Measurements from ENCODE around the gene KDM8.

The KDM8 gene

DNA sequence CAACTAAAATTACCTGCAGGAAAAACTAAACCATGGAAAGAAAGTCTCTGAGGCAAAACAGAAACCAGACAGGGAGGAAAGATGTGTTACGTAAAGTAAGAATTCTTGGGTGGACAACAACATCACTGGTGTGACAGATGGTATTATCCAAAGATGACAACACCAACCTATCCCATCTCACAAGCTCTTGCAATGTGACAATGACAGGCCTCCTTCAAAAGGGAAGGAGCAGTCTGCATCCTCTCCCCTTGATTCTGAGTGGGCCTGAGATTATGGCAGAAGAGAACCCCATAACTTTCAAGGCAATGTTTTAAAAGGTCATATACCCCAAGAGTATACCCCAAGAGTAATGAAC lies 17.6 kb upstream of the KDM8 start:
- H3K36me3 ChIP-seq (ENCODE audit: low read length) = no peaks in the 10 kb centered on the region
- TF ChIP-seq CTCF (IDR thresholded peaks at IDR 0.05; ENCODE audit: insufficient read depth, low read length, poor library complexity, severe bottlenecking) = no peak
- TF ChIP-seq EZH2phosphoT487 (conservative IDR thresholded peaks at IDR 0.05; ENCODE audit: low read length) = no peak
- no peaks in the 10 kb centered on the region for H3F3A ChIP-seq (ENCODE audit: insufficient read depth)
- H3K9me3 ChIP-seq (ENCODE audit: insufficient read depth, low read length) = no peaks in the 10 kb centered on the region
- H3K4me2 ChIP-seq (ENCODE audit: low read depth, low read length, poor library complexity, severe bottlenecking) = no peak overlapping the region
- no peak overlapping the region for H2AFZ ChIP-seq (ENCODE audit: low read depth, low read length, severe bottlenecking)
- H3K9ac ChIP-seq (ENCODE audit: low read length) = no peak overlapping the region
- no peaks in the 10 kb centered on the region for H3K79me2 ChIP-seq (ENCODE audit: insufficient read depth, low read length)
- no peaks in the 10 kb centered on the region for H3K9me2 ChIP-seq (replicated peaks; ENCODE audit: insufficient read depth, low read length)
- H3K4me3 ChIP-seq (ENCODE audit: insufficient read depth, low read length, poor library complexity, severe bottlenecking) = no peak overlapping the region
- H4K20me1 ChIP-seq (ENCODE audit: low read depth, low read length) = no peaks in the 10 kb centered on the region
- no peaks in the 10 kb centered on the region for H3K27me3 ChIP-seq (ENCODE audit: low read length)
- H3K27ac ChIP-seq (ENCODE audit: low read depth, low read length) = no peak overlapping the region

- Histone ChIP-seq H3K4me3 (ENCODE audit: insufficient read depth, low read length, poor library complexity, severe bottlenecking) (no peak overlapping the region), H3F3A (ENCODE audit: insufficient read depth) (no peaks in the 10 kb centered on the region), H3K9me2 (replicated peaks; ENCODE audit: insufficient read depth, low read length) (no peaks in the 10 kb centered on the region), H3K27ac (ENCODE audit: low read depth, low read length) (no peak overlapping the region), H3K36me3 (ENCODE audit: low read length) (no peaks in the 10 kb centered on the region), H3K9ac (ENCODE audit: low read length) (no peak overlapping the region), H3K79me2 (ENCODE audit: insufficient read depth, low read length) (no peaks in the 10 kb centered on the region), H3K9me3 (ENCODE audit: insufficient read depth, low read length) (no peaks in the 10 kb centered on the region), H3K27me3 (ENCODE audit: low read length) (no peaks in the 10 kb centered on the region), H3K4me2 (ENCODE audit: low read depth, low read length, poor library complexity, severe bottlenecking) (no peak overlapping the region), H2AFZ (ENCODE audit: low read depth, low read length, severe bottlenecking) (no peak overlapping the region), H4K20me1 (ENCODE audit: low read depth, low read length) (no peaks in the 10 kb centered on the region)
- no peak for TF ChIP-seq EZH2phosphoT487 (conservative IDR thresholded peaks at IDR 0.05; ENCODE audit: low read length)
- no peak for TF ChIP-seq CTCF (IDR thresholded peaks at IDR 0.05; ENCODE audit: insufficient read depth, low read length, poor library complexity, severe bottlenecking)
Measured at GRCh38 chr16:27188633-27189032, 14.7 kb upstream of the KDM8 start.

DNA sequence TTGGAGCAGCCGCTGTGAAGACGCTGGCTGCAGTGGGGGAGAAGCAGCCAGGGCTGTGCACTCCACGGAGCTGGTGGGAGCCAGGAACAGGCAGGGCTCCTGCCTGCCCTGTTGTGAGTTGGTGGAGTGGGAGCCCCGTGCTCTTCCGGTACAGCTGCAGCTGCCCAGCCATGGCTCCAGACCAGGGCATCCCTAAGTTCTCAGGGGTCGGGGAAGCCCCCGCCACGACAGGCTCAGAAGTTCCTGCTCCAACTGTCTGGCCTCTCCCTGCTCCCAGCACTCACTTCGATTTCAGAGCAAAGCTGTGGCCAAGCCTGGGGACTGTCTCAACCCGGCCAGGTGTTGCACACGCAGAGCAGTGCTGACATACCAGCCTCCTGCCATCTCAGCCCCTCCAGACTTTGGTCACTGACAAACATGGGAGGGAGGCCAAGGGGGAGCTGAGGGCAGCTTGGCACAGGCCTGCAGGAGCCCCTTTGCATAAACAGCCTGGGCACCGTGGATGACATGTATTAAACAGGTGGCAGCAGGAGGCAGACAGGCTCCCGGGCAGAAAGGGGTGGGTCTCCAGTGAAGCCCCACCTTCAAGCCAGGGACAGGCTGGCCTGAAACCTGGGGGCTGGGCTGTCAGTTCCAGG lies 13.9 kb upstream of the KDM8 start:
- no peaks in the 10 kb centered on the region for H3K9me2 ChIP-seq (replicated peaks; ENCODE audit: insufficient read depth, low read length)
- H2AFZ ChIP-seq (ENCODE audit: low read depth, low read length, severe bottlenecking) = no peak overlapping the region
- H3K9ac ChIP-seq (ENCODE audit: low read length) = no peak overlapping the region
- no peaks in the 10 kb centered on the region for H4K20me1 ChIP-seq (ENCODE audit: low read depth, low read length)
- no peaks in the 10 kb centered on the region for H3F3A ChIP-seq (ENCODE audit: insufficient read depth)
- no peaks in the 10 kb centered on the region for H3K36me3 ChIP-seq (ENCODE audit: low read length)
- H3K4me2 ChIP-seq (ENCODE audit: low read depth, low read length, poor library complexity, severe bottlenecking) = no peak overlapping the region
- no peak for TF ChIP-seq CTCF (IDR thresholded peaks at IDR 0.05; ENCODE audit: insufficient read depth, low read length, poor library complexity, severe bottlenecking)
- no peak overlapping the region for H3K27ac ChIP-seq (ENCODE audit: low read depth, low read length)
- no peaks in the 10 kb centered on the region for H3K9me3 ChIP-seq (ENCODE audit: insufficient read depth, low read length)
- H3K4me3 ChIP-seq (ENCODE audit: insufficient read depth, low read length, poor library complexity, severe bottlenecking) = no peak overlapping the region
- H3K27me3 ChIP-seq (ENCODE audit: low read length) = no peaks in the 10 kb centered on the region
- H3K79me2 ChIP-seq (ENCODE audit: insufficient read depth, low read length) = no peaks in the 10 kb centered on the region
